Stimulated activated CD8-positive, alpha-beta memory T cell treated with anti-CD3 and anti-CD28 coated beads, Interleukin-15, amount 100 ng/mL, for 24 hours (primary cell): ENCODE measurements around the gene COQ8B.
"Not testable (repeated sequence)": the region's sequence is repeated elsewhere in the genome, so short reads cannot be mapped to it uniquely, and the experiment has no call there.

Experiments used
- DNase-seq: peaks from one replicate; pipeline ENCODE4 v3.0.0-alpha.2; 2020; ENCODE audit warnings: low read depth

The COQ8B gene

GRCh38 chr19:40742477-40742876 is 25.8 kb upstream of the COQ8B start:
- DNase-seq, result no peak

- no peak for DNase-seq
These were observed 25.1 kb upstream of the COQ8B start for GRCh38 chr19:40741527-40742390.

DNA sequence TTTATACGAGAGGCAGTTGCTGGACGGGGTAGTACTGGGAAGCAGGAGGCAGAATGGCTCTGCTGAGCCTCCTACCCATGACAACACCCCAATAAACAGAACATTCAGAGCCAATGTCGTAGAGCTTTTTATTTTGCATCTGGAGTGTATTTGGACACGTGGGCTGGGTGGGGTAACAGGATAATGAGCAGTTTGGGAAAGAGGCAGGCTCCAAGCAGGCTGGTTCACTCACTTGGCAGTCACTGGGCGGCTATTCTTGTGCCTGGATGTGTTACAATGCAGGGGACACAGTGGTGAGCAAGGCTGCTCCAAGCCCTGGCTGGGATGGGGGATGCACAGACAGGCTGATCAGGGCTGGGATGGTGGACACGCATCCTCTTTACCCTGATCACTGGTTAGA is 24.1 kb upstream of the COQ8B start:
- DNase-seq, result no peak

DNA sequence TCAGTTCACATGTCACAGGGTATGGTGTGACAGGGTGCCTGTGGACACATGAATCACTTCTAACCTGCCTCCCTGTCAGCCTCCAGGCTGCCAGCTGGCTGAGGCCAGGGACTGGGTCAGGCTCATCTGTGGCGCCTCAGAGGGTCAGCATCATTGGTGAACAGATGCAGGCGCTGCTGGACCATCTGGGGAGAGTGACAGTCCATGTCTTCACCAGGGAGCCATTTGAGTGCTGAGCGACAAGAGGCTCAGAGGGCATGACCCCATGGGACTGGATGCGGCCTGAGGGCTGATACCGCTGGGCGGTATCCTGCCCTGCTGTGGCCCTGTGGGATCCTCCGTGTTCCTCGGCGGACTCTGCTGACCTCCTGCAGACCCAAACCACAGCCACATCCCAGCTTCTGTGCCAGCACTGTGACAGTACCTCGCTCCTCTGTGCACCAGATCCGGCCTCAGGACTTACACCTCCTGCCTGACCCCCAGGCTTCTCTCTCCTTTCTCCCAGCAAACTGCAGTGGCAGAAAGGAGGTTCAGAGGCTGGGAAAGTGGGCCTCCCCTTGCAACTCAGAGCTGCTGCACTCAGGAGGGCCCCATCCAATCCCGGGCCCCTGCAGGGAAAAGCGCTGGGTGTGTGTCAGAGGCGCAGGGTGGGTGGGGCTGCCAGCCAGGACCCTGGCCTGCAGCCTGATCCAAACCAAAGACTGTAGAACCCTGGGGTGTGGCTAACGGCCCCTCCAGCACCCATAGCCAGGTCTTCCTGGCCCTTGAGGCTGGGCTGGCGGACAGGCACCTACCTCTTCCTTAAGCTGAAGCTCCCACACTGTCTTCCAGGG is 23.4 kb upstream of the COQ8B start:
- DNase-seq, result no peak

- DNase-seq, result no peak
These were observed 22.5 kb upstream of the COQ8B start for GRCh38 chr19:40739030-40739839.

DNA sequence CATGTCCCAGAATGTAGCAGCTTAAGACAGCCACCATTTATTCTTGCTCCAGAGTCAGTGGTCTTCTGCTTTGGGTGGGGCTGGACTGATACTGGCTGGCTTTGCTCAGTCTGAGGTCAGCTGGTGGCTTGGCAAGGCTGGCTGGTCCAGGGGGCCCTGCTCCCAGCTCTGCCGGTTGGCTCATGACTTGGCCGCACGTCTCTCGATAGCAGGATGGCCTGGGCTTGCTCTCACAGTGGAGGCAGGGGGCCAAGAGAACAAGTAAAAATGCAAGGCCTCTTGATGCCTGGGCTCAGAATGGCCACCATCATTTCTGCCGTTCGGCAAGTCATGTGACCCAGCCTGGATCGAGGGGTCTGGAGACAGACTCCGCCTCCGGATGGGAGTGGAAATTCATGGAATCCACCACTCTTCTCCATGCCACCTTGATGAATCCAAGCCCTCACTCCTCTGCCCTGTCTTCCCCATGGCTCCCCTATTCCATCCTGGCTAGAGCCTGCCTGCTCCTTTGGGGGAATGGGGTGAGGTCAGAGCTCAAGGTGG is 20.5 kb upstream of the COQ8B start:
- no peak for DNase-seq

GRCh38 chr19:40736661-40737060 is 20.0 kb upstream of the COQ8B start:
- no peak for DNase-seq

DNA sequence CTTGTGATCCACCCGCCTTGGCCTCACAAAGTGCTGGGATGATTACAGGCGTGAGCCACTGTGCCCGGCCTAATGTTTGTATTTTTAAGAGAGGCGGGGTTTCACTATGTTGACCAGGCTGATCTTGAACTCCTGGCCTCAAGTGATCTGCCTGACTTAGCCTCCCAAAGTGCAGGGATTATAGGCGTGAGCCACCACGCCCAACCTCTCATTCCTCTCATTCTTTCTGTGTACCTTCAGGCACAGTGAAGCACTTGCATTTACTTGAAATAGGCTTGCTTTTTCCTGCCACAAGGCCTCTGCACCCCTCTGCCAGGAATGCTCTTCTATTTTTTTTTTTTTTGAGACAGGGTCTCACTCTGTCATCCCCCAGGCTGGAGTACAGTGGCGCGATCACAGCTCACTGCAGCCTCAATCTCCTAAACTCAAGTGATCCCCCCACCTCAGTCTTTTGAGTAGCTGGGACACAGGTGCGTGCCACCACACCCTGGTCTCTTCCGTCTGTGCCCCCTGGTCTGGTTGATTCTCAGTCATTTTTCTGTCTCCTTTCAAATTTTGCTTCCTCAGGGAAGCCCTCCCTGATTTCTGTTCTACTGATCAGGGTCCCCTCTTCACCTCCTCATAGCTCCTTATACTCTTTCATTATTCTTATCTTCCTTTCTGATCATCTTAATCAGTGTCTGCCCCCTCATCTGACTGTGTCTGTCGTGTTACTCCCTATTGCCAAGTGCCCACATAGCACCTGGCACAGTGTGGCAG is 18.5 kb upstream of the COQ8B start:
- DNase-seq, result no peak

GRCh38 chr19:40733149-40733548 is 16.5 kb upstream of the COQ8B start:
- DNase-seq, result no peak

GRCh38 chr19:40732304-40732703 is 15.6 kb upstream of the COQ8B start:
- DNase-seq, result not testable (repeated sequence)

DNA sequence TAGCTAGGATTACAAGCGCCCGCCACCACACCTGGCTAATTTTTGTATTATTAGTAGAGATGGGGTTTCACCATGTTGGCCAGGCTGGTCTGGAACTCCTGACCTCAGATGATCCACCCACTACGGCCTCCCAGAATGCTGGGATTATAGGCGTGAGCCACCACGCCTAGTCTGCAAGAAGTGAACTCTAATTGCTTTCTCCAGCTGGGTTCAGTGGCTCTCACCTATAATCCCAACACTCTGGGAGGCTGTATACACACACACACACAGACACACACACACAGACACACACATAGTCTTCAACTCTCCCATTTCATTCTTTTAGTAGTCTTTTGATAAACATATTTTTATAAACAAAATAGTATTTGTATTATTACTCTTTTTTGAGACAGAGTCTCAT is 13.4 kb upstream of the COQ8B start:
- not testable (repeated sequence) for DNase-seq

- DNase-seq, result no peak
These were observed 9.6 kb upstream of the COQ8B start for GRCh38 chr19:40726279-40726678.

DNA sequence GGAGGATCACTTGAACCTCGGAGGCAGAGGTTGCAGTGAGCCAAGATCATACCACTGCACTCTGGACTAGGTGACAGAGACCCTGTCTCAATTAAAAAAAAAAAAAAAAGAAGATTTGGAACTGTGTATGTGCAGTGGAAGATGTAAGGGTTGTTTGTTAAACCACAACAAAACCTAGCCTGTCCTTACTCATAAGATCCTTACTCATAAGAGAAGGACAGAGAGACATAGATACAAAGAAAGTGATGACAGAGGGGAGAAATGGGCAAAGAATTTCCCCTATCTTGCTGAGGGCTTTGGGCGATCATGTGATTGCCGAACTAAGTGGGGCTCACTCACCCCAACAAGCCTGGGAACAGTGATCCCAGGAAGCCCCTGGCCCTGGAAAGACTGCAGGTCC is 8.2 kb upstream of the COQ8B start:
- no peak for DNase-seq

DNA sequence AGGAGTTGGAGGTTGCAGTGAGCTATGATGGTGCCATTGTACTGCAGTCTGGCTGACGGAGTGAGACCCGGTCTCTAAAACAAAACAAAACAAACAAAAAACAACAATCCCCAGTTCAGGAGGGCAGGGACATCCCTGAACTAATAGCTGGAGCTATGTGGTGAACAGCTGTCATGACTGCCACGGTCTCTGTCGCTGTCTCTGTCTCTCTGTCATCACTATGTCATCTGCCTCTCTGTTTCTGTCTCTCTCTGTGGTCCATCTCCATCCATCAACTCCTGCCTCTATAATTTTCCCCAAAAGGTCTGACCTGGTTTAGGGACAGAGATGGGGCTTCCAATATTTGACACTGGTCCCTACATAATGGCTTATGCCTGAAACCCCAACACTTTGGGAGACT is 7.6 kb upstream of the COQ8B start:
- DNase-seq, result no peak

DNA sequence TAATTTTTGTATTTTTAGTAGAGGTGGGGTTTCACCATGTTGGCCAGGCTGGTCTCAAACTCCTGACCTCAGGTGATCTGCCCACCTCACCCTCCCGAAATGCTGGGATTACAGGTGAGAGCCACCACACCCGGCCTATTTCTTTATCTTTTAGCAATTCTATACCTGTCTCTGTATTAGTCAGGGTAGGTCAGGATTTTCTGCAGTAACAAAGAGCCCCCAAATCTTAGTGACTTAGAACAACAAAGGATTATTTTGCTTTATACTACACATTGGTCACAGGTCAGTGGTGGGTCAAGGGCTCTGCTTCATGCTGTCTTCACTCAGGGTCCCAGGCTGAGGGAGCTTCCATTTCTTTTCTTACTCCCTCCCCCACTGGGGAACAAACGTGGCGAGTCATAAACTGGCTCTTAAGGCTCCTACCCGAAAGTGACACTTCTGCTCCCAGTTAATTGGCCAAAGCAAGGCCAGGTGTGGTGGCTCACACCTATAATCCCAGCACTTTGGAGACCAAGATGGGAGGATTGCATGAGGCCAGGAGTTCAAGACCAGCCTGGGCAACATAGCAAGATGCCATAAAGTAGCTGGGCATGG is 7.1 kb upstream of the COQ8B start:
- DNase-seq, result no peak

DNA sequence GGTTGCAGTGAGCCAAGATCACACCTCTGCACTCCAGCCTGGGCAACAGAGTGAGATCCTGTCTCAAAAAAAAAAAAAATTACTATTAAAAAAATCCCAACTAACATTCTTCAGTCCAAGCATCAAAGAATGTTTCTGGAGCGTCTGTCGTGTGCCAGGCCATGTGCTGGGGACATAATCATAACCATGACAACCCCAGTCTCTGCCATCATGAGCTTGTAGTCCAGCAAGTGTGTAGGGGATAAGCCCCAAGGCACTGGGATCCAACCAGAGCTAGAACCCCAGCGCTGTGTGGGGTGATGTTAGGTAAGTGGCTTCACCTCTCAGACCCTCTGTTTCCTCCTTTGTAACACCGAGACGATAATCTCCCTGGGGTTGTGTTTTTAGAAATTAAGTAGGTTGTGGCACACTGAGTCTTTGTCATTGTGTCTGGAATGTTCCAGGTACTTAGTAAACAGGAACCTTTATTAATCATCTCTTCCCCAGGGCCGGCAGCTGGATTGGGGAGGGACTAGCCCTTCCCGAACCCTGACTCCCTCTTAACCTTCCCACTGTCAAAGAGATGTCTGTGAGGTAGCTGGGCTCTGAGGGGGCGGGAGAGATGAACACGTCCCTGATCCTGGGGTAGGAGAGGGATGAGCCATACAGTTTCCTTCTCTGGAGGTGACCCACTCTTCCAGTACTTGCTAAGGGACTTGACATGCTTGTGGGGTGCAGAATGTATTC is 5.4 kb upstream of the COQ8B start:
- no peak for DNase-seq

DNA sequence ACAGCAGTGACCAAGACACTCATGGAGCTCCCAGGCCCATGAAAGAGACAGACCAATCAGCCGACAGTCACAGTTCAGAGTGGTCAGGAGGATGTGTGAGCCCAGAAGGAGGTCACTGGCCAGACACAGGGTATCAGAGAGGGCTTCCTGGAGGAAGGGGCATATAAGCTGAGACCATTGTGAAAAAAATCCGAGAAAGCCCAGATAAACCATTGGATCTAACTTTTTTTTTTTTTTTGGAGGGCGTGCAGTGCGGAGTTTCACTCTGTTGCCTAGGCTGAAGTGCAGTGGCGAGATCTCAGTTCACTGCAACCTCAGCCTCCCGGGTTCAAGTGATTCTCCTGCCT is 4.4 kb upstream of the COQ8B start:
- DNase-seq, result no peak

DNA sequence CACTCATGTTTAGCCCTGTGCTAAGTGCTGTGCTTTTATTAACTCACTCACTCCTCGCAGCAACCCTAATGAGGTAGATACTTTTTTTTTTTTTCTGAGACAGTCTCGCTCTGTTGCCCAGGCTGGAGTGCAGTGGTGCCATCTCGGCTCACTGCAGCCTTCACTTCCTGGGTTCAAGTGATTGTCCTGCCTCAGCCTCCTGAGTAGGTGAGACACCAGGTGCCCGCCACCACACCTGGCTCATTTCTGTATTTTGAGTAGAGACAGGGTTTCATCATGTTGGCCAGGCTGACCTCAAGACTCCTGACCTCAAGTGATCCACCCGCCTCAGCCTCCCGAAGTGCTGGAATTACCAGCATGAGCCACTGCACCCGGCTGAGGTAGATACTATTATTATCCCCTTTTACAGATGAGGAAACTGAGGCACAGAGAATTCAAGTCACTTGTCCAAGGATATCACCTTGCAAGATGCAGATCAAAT is 2.8 kb upstream of the COQ8B start:
- DNase-seq, result no peak

DNA sequence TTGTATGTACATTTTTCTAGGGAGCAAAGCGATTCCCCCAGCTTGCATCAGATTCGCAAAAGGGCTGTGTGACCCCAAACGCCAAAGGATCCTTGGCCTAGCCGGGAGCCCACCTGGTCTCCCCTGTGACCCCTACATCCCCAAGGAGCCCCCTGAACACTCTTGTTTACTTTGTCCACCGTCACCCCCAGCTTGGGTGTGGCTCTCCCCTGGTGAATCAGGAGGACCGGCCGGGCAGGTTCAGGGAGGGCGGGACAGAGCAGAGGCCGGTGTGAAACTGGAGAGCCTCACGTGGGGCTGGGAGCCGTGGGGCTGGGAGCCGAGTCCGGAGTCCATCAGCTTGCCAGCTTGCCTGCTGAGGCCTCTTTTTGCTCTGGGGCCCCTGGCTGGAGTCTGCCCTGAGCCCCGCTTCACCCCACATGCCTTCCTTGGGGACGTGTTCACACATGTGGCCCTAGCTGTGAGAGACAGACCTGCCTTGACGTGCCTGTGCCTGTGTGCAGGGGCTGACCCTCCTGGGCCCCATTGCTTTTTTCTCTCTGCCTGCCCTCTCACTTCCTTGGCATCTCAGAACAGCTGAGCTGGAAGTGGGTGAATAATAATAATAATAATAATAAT is 2.2 kb upstream of the COQ8B start:
- no peak for DNase-seq
